Measurements from ENCODE around the gene OGT. TPM values are rescaled to one million over a fixed set of nuclear protein-coding genes. Genes with fewer than 3 reads are reported as not detected.
"Not testable (repeated sequence)": the region's sequence is repeated elsewhere in the genome, so short reads cannot be mapped to it uniquely, and the experiment has no call there.

OGT gene
- total RNA-seq, 3 donors from 2014 or later: 169 to 345 (median 214) TPM

GRCh38 chrX:71604796-71605568, 72.1 kb downstream of the OGT start:
- DNase-seq (ENCODE audit: low spot score in 2 of 2): no peak
- H3K4me3 ChIP-seq: no peak overlapping the region
- H3K27me3 ChIP-seq: peaks cover 0 to 36% of the 10 kb centered on the region in 2 donors
- H3K9me3 ChIP-seq: peaks cover 5 to 8% of the 10 kb centered on the region in 2 donors
- no peak for TF ChIP-seq POLR2A (IDR thresholded peaks at IDR 0.05)
- intact Hi-C loops (cut with DNase I; ENCODE audit: low total_unique reads): no loop called here
- H3K36me3 ChIP-seq: no peaks in the 10 kb centered on the region
- H3K4me1 ChIP-seq: no peaks in the 10 kb centered on the region
- no peak overlapping the region for H3K27ac ChIP-seq

GRCh38 chrX:71606536-71607216, 73.8 kb downstream of the OGT start:
- no peak for TF ChIP-seq POLR2A (IDR thresholded peaks at IDR 0.05)
- no peak for TF ChIP-seq CTCF (IDR thresholded peaks at IDR 0.05)
- intact Hi-C loops (cut with DNase I; ENCODE audit: low total_unique reads): no loop called here

GRCh38 chrX:71607488-71607887, 74.6 kb downstream of the OGT start:
- Histone ChIP-seq H3K36me3 (no peaks in the 10 kb centered on the region), H3K27ac (no peak overlapping the region), H3K4me3 (no peak overlapping the region), H3K9me3 (peaks cover 5 to 8% of the 10 kb centered on the region in 2 donors), H3K4me1 (no peaks in the 10 kb centered on the region), H3K27me3 (peaks cover 0 to 41% of the 10 kb centered on the region in 2 donors)
- intact Hi-C loops (cut with DNase I; ENCODE audit: low total_unique reads): no loop called here
- TF ChIP-seq POLR2A (IDR thresholded peaks at IDR 0.05) (no peak), POLR2AphosphoS5 (IDR thresholded peaks at IDR 0.05) (no peak), CTCF (IDR thresholded peaks at IDR 0.05) (no peak)
- DNase-seq (ENCODE audit: low spot score in 2 of 2): no peak

More at GRCh38 chrX:71606536-71607216, 73.8 kb downstream of the OGT start:
- no peaks in the 10 kb centered on the region for H3K4me1 ChIP-seq
- no peak overlapping the region for H3K27ac ChIP-seq
- H3K9me3 ChIP-seq: peaks cover 5 to 8% of the 10 kb centered on the region in 2 donors
- no peak for DNase-seq (ENCODE audit: low spot score in 2 of 2)
- peaks cover 0 to 41% of the 10 kb centered on the region in 2 donors for H3K27me3 ChIP-seq
- H3K36me3 ChIP-seq: no peaks in the 10 kb centered on the region
- H3K4me3 ChIP-seq: no peak overlapping the region

- TF ChIP-seq POLR2A (IDR thresholded peaks at IDR 0.05): no peak
- no peak for TF ChIP-seq POLR2AphosphoS5 (IDR thresholded peaks at IDR 0.05)
- no peak for TF ChIP-seq CTCF (IDR thresholded peaks at IDR 0.05)
- intact Hi-C loops (cut with DNase I; ENCODE audit: low total_unique reads): no loop called here
- H3K36me3 ChIP-seq: no peaks in the 10 kb centered on the region
- H3K27me3 ChIP-seq: peaks cover 0 to 41% of the 10 kb centered on the region in 2 donors
- no peaks in the 10 kb centered on the region for H3K9me3 ChIP-seq
- no peak for DNase-seq (ENCODE audit: low spot score in 2 of 2)
- no peak overlapping the region for H3K27ac ChIP-seq
- no peaks in the 10 kb centered on the region for H3K4me1 ChIP-seq
- no peak overlapping the region for H3K4me3 ChIP-seq
These were observed 76.3 kb downstream of the OGT start for GRCh38 chrX:71609095-71609750.

GRCh38 chrX:71611736-71612135, 78.8 kb downstream of the OGT start:
- H3K9me3 ChIP-seq; intact Hi-C loops (cut with DNase I; ENCODE audit: low total_unique reads); H3K4me1 ChIP-seq; H3K36me3 ChIP-seq; H3K4me3 ChIP-seq; H3K27ac ChIP-seq; DNase-seq (ENCODE audit: low spot score in 2 of 2): not testable (repeated sequence)
- peaks cover 0 to 37% of the 10 kb centered on the region in 2 donors for H3K27me3 ChIP-seq

- no peak for DNase-seq (ENCODE audit: low spot score in 2 of 2)
- no peaks in the 10 kb centered on the region for H3K4me1 ChIP-seq
- H3K4me3 ChIP-seq: no peak overlapping the region
- intact Hi-C loops (cut with DNase I; ENCODE audit: low total_unique reads): no loop called here
- no peaks in the 10 kb centered on the region for H3K9me3 ChIP-seq
- TF ChIP-seq CTCF (IDR thresholded peaks at IDR 0.05): no peak
- TF ChIP-seq POLR2AphosphoS5 (IDR thresholded peaks at IDR 0.05): no peak
- TF ChIP-seq POLR2A (IDR thresholded peaks at IDR 0.05): no peak
- peaks cover 0 to 36% of the 10 kb centered on the region in 2 donors for H3K27me3 ChIP-seq
- no peak overlapping the region for H3K27ac ChIP-seq
- no peaks in the 10 kb centered on the region for H3K36me3 ChIP-seq
These were observed 79.4 kb downstream of the OGT start for GRCh38 chrX:71612256-71612655.

Data from breast epithelium (tissue), 4 donors.